WERI-Rb-1 (cell line): Measurements from ENCODE around the gene PTPRG.

Experiments
- DNase-seq: peaks from one replicate; pipeline ENCODE4 v3.0.0-alpha.2; 2020
- H3K27ac ChIP-seq: fragments of 250-450 bp; sonication (Bioruptor Pico); 2 replicates; pipeline ENCODE4 v1.5.1; 2020; ENCODE audit warnings: mild to moderate bottlenecking, moderate library complexity
- H3K27me3 ChIP-seq: fragments of 250-450 bp; sonication (Bioruptor Pico); 2 replicates; pipeline ENCODE4 v1.5.1; 2021; ENCODE audit warnings: mild to moderate bottlenecking, low read depth, moderate library complexity; ENCODE audit not compliant: insufficient read depth, severe bottlenecking
- H3K36me3 ChIP-seq: fragments of 250-450 bp; sonication (Bioruptor Pico); 2 replicates; pipeline ENCODE4 v1.5.1; 2020; ENCODE audit warnings: mild to moderate bottlenecking, moderate library complexity
- H3K4me3 ChIP-seq: 2 replicates; pipeline ENCODE4 v1.5.1; 2011; ENCODE audit warnings: low read depth, mild to moderate bottlenecking, control low read depth, low read length
- H3K9me3 ChIP-seq: fragments of 250-450 bp; sonication (Bioruptor Pico); 2 replicates; pipeline ENCODE4 v1.5.1; 2021; ENCODE audit warnings: mild to moderate bottlenecking, moderate library complexity; ENCODE audit not compliant: severe bottlenecking
- CTCF ChIP-seq: IDR thresholded peaks from 2 replicates; pipeline ENCODE4 v1.5.1; 2011; ENCODE audit warnings: low read depth, mild to moderate bottlenecking, control low read depth, inconsistent platforms, low read length

PTPRG gene

GRCh38 chr3:61926923-61927322 lies 365.6 kb downstream of the PTPRG start:
- TF ChIP-seq CTCF = no peak
- no peak for DNase-seq
- Histone ChIP-seq H3K27ac (no peak overlapping the region), H3K4me3 (no peak overlapping the region), H3K27me3 (no peaks in the 10 kb centered on the region), H3K36me3 (no peaks in the 10 kb centered on the region), H3K9me3 (no peaks in the 10 kb centered on the region)

GRCh38 chr3:61927332-61927731 lies 366.0 kb downstream of the PTPRG start:
- DNase-seq = no peak
- Histone ChIP-seq H3K9me3 (no peaks in the 10 kb centered on the region), H3K27ac (no peak overlapping the region), H3K27me3 (no peaks in the 10 kb centered on the region), H3K4me3 (no peak overlapping the region), H3K36me3 (no peaks in the 10 kb centered on the region)
- TF ChIP-seq CTCF = no peak

GRCh38 chr3:61928039-61928438 lies 366.7 kb downstream of the PTPRG start:
- no peak for TF ChIP-seq CTCF
- no peaks in the 10 kb centered on the region for H3K27me3 ChIP-seq
- no peak overlapping the region for H3K4me3 ChIP-seq
- H3K27ac ChIP-seq = no peak overlapping the region
- H3K36me3 ChIP-seq = no peaks in the 10 kb centered on the region
- H3K9me3 ChIP-seq = no peaks in the 10 kb centered on the region
- no peak for DNase-seq

- no peaks in the 10 kb centered on the region for H3K9me3 ChIP-seq
These were observed 367.5 kb downstream of the PTPRG start for GRCh38 chr3:61928776-61929314.

GRCh38 chr3:61929617-61930016 lies 368.2 kb downstream of the PTPRG start:
- Histone ChIP-seq H3K27ac (no peak overlapping the region), H3K4me3 (no peak overlapping the region), H3K36me3 (no peaks in the 10 kb centered on the region), H3K9me3 (no peaks in the 10 kb centered on the region), H3K27me3 (no peaks in the 10 kb centered on the region)
- no peak for TF ChIP-seq CTCF
- DNase-seq = no peak

More at GRCh38 chr3:61928776-61929314, 367.5 kb downstream of the PTPRG start:
- Histone ChIP-seq H3K4me3 (no peak overlapping the region), H3K36me3 (no peaks in the 10 kb centered on the region), H3K27me3 (no peaks in the 10 kb centered on the region), H3K27ac (no peak overlapping the region)
- TF ChIP-seq CTCF = no peak
- DNase-seq = no peak

GRCh38 chr3:61932499-61932898 lies 371.1 kb downstream of the PTPRG start:
- no peak for TF ChIP-seq CTCF
- Histone ChIP-seq H3K27me3 (no peaks in the 10 kb centered on the region), H3K4me3 (no peak overlapping the region), H3K9me3 (no peaks in the 10 kb centered on the region), H3K27ac (no peak overlapping the region), H3K36me3 (no peaks in the 10 kb centered on the region)
- no peak for DNase-seq
